Activated CD4-positive, alpha-beta T cell treated with anti-CD3 and anti-CD28 coated beads, Interleukin-2, amount 50 U/mL, for 48 hours (primary cell): ENCODE results near the gene HLA-DOB.

Experiments used
- DNase-seq, 2 experiments: peaks; one replicate each; pipeline ENCODE4 v3.0.0-alpha.2; 2020

HLA-DOB gene

GRCh38 chr6:32843331-32843978 lies 26.7 kb upstream of the HLA-DOB start:
- DNase-seq, result no peak

GRCh38 chr6:32842690-32843089 lies 25.9 kb upstream of the HLA-DOB start:
- peak in 1 of 2 experiments; percentile 23 for DNase-seq

- DNase-seq, result peak in 1 of 2 experiments; percentile 10
Measured at GRCh38 chr6:32842021-32842650, 25.3 kb upstream of the HLA-DOB start.

- DNase-seq, result peak; percentile 47 to 63
Measured at GRCh38 chr6:32840604-32841246, 23.9 kb upstream of the HLA-DOB start.

GRCh38 chr6:32839356-32839755 lies 22.6 kb upstream of the HLA-DOB start:
- DNase-seq, result peak in 1 of 2 experiments; percentile 7

- DNase-seq, result peak; percentile 98
Measured at GRCh38 chr6:32838114-32838958, 21.5 kb upstream of the HLA-DOB start, which contains the start of gene TAP2. TAP2 (minus strand) TSS chr6:32838739; CDS start chr6:32838233, 506 bp downstream.

GRCh38 chr6:32837651-32838113 lies 20.9 kb upstream of the HLA-DOB start:
- peak in 1 of 2 experiments; percentile 21 for DNase-seq

- no peak for DNase-seq
Measured at GRCh38 chr6:32836873-32837272, 20.1 kb upstream of the HLA-DOB start.

GRCh38 chr6:32835167-32835893 lies 18.5 kb upstream of the HLA-DOB start:
- no peak for DNase-seq

GRCh38 chr6:32833664-32834063 lies 16.9 kb upstream of the HLA-DOB start:
- no peak for DNase-seq

GRCh38 chr6:32832535-32832934 lies 15.7 kb upstream of the HLA-DOB start:
- DNase-seq, result no peak

- DNase-seq, result no peak
Measured at GRCh38 chr6:32830936-32831335, 14.1 kb upstream of the HLA-DOB start.

GRCh38 chr6:32830017-32830416 lies 13.2 kb upstream of the HLA-DOB start:
- no peak for DNase-seq

GRCh38 chr6:32829495-32829894 lies 12.7 kb upstream of the HLA-DOB start:
- no peak for DNase-seq

- DNase-seq, result no peak
Measured at GRCh38 chr6:32827025-32827424, 10.2 kb upstream of the HLA-DOB start.

- no peak for DNase-seq
Measured at GRCh38 chr6:32825966-32826365, 9.2 kb upstream of the HLA-DOB start.

- DNase-seq, result no peak
Measured at GRCh38 chr6:32819729-32820128, 2.9 kb upstream of the HLA-DOB start.

GRCh38 chr6:32818867-32819266 lies 2.1 kb upstream of the HLA-DOB start:
- DNase-seq, result no peak

GRCh38 chr6:32815996-32816395 lies 806 bp downstream of the HLA-DOB start:
- DNase-seq, result no peak

GRCh38 chr6:32815115-32815514 lies 1.7 kb downstream of the HLA-DOB start:
- DNase-seq, result no peak

GRCh38 chr6:32814145-32814544 lies 2.7 kb downstream of the HLA-DOB start:
- DNase-seq, result no peak

GRCh38 chr6:32809171-32809570 lies 7.6 kb downstream of the HLA-DOB start:
- no peak for DNase-seq
